Endothelial cell of umbilical vein (primary cell): ENCODE data around the gene AQP1.

Experiments
- FOS ChIP-seq: IDR thresholded peaks from 2 replicates; pipeline ENCODE4 v1.6.1; 2011; ENCODE audit warnings: mild to moderate bottlenecking, low read length, moderate library complexity, borderline replicate concordance; ENCODE audit not compliant: insufficient read depth
- POLR2A ChIP-seq: IDR thresholded peaks from 2 replicates; pipeline ENCODE4 v1.6.1; 2012; ENCODE audit warnings: low read depth, mild to moderate bottlenecking, control low read depth, low read length
- POLR2AphosphoS5 ChIP-seq: IDR thresholded peaks from 2 replicates; pipeline ENCODE4 v1.6.1; 2012; ENCODE audit warnings: low read depth, mild to moderate bottlenecking, control low read depth, low read length, moderate library complexity; ENCODE audit not compliant: insufficient read depth
- TF ChIP-seq, protein P1 (sequence below), 2 donors: IDR thresholded peaks; 1 replicate in 1 of 2; 2 replicates in 1 of 2; pipeline ENCODE4 v1.5.1; 2011; ENCODE audit warnings: low read length in 2 of 2, mild to moderate bottlenecking in 2 of 2, moderate library complexity in 2 of 2, control low read depth in 1 of 2, inconsistent platforms in 1 of 2, low read depth in 1 of 2; ENCODE audit not compliant: insufficient read depth in 1 of 2; ENCODE audit errors: extremely low read depth in 1 of 2
- TF ChIP-seq, protein P2 (sequence below): IDR thresholded peaks from 2 replicates; pipeline ENCODE4 v1.6.1; 2011; ENCODE audit not compliant: insufficient read depth, insufficient read length

DNA sequence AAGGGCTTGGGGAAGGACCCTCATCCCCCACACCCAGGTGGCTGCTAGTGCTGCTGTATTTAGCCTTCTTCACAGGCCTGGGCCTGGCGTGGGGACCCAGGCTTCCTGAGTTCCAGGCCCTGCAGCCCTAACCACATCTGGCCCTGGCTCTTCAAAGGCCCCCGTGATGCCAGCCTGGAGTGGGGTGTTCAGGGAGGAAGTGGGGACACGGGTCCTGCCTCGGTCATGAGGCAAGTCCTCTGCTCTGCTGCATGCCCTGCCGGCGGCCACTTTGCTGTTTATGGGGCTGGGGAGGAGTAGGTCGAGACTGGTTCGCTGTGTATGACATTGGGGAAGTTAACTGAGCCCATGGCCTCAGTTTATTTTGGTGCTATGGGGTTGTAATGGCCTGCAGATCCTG is 8.5 kb upstream of the AQP1 start:
- TF ChIP-seq, protein P1, sequence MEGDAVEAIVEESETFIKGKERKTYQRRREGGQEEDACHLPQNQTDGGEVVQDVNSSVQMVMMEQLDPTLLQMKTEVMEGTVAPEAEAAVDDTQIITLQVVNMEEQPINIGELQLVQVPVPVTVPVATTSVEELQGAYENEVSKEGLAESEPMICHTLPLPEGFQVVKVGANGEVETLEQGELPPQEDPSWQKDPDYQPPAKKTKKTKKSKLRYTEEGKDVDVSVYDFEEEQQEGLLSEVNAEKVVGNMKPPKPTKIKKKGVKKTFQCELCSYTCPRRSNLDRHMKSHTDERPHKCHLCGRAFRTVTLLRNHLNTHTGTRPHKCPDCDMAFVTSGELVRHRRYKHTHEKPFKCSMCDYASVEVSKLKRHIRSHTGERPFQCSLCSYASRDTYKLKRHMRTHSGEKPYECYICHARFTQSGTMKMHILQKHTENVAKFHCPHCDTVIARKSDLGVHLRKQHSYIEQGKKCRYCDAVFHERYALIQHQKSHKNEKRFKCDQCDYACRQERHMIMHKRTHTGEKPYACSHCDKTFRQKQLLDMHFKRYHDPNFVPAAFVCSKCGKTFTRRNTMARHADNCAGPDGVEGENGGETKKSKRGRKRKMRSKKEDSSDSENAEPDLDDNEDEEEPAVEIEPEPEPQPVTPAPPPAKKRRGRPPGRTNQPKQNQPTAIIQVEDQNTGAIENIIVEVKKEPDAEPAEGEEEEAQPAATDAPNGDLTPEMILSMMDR (IDR thresholded peaks at IDR 0.05; ENCODE audit: extremely low read depth in 1 of 2, insufficient read depth in 1 of 2, low read depth in 1 of 2, low read length in 2 of 2) = no peak
- no peak for TF ChIP-seq POLR2A
- TF ChIP-seq, protein P2, sequence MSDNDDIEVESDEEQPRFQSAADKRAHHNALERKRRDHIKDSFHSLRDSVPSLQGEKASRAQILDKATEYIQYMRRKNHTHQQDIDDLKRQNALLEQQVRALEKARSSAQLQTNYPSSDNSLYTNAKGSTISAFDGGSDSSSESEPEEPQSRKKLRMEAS = no peak
- TF ChIP-seq POLR2AphosphoS5 = no peak
- no peak for TF ChIP-seq FOS
